Mesothelial cell of epicardium (in vitro differentiated cells): Measurements from ENCODE around the gene MARCHF3. TPM values are rescaled to one million over a fixed set of nuclear protein-coding genes. Genes with fewer than 3 reads are reported as not detected.

Source experiments
- DNase-seq, 2 experiments: peaks; one replicate each; pipeline ENCODE4 v3.0.0; 2021; ENCODE audit warnings: low spot score in 2 of 2; ENCODE audit not compliant: unreplicated experiment in 2 of 2
- H3K27ac Mint-ChIP-seq: 2 replicates; pipeline ENCODE4 v1.8.0; 2021; ENCODE audit warnings: mixed read lengths
- H3K27me3 Mint-ChIP-seq: 2 replicates; pipeline ENCODE4 v1.8.0; 2021; ENCODE audit warnings: low read depth, mixed read lengths
- H3K36me3 Mint-ChIP-seq: 2 replicates; pipeline ENCODE4 v1.8.0; 2021; ENCODE audit warnings: mixed read lengths
- H3K4me1 Mint-ChIP-seq: 2 replicates; pipeline ENCODE4 v1.8.0; 2021; ENCODE audit warnings: mixed read lengths
- H3K4me3 Mint-ChIP-seq: 2 replicates; pipeline ENCODE4 v1.8.0; 2021; ENCODE audit warnings: mild to moderate bottlenecking, moderate library complexity, mixed read lengths
- H3K9me3 Mint-ChIP-seq: 2 replicates; pipeline ENCODE4 v1.8.0; 2021; ENCODE audit warnings: mixed read lengths
- CTCF ChIP-seq: fragments of 200-600 bp; sonication (generic); IDR thresholded peaks from one replicate; pipeline ENCODE4 v1.5.0; 2021; ENCODE audit warnings: antibody characterized with exemption; ENCODE audit not compliant: unreplicated experiment
- total RNA-seq: library from RNA; stranded (reverse); gene quantifications from 3 replicates; pipeline ENCODE4 v1.2.1, GENCODE V29; 2021

MARCHF3 gene
- total RNA-seq, 1 donor from 2014 or later, result 9.4 TPM

GRCh38 chr5:126972062-126972895 is 58.1 kb downstream of the MARCHF3 start:
- TF ChIP-seq CTCF, result no peak
- Mint-ChIP-seq H3K27ac (no peak overlapping the region), H3K4me3 (no peak overlapping the region), H3K27me3 (no peaks in the 10 kb centered on the region), H3K4me1 (peaks cover 12% of the 10 kb centered on the region), H3K36me3 (no peaks in the 10 kb centered on the region), H3K9me3 (peaks cover 7% of the 10 kb centered on the region)
- DNase-seq, result no peak

GRCh38 chr5:126971455-126972031 is 58.8 kb downstream of the MARCHF3 start:
- no peak for DNase-seq
- Mint-ChIP-seq H3K9me3 (peaks cover 7% of the 10 kb centered on the region), H3K4me3 (no peak overlapping the region), H3K27ac (peak overlapping the region; percentile 73), H3K36me3 (no peaks in the 10 kb centered on the region), H3K4me1 (peaks cover 12% of the 10 kb centered on the region), H3K27me3 (no peaks in the 10 kb centered on the region)
- no peak for TF ChIP-seq CTCF

DNA sequence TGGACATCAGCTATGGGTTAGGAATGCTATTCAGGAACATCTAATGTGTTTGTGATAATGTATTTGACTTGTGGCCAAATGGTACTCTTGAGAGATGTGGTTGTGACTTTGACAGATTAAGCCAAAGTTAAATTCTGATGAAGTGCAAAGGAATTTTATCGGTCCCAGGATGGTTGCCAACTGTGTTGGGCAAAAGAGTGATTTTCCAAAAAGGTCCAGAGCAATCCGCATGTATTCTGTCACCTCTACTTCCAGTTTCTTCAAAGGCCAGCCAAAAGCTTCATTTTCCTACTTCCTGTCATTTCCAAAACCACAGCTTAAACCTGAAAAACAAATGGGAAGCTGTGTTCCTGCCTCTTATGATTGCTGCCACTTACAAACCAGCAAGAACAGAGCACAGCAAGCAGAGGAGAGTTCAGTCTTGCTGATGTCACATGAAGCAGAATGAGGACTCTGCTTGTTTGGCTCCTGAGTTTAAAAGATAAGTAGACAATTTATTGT is 59.8 kb downstream of the MARCHF3 start:
- H3K27ac Mint-ChIP-seq, result no peak overlapping the region
- H3K4me1 Mint-ChIP-seq, result peaks cover 12% of the 10 kb centered on the region
- DNase-seq, result no peak

GRCh38 chr5:126969548-126969947 is 60.8 kb downstream of the MARCHF3 start:
- TF ChIP-seq CTCF, result no peak
- H3K9me3 Mint-ChIP-seq, result peaks cover 7% of the 10 kb centered on the region

More for the DNA sequence above, 59.8 kb downstream of the MARCHF3 start:
- Mint-ChIP-seq H3K36me3 (no peaks in the 10 kb centered on the region), H3K9me3 (peaks cover 7% of the 10 kb centered on the region), H3K27me3 (no peaks in the 10 kb centered on the region), H3K4me3 (no peak overlapping the region)
- TF ChIP-seq CTCF, result no peak

GRCh38 chr5:126967808-126968466 is 62.4 kb downstream of the MARCHF3 start:
- Mint-ChIP-seq H3K4me1 (peaks cover 16% of the 10 kb centered on the region), H3K36me3 (no peaks in the 10 kb centered on the region), H3K27ac (no peak overlapping the region), H3K27me3 (no peaks in the 10 kb centered on the region), H3K4me3 (no peak overlapping the region), H3K9me3 (peaks cover 7% of the 10 kb centered on the region)
- no peak for TF ChIP-seq CTCF
- DNase-seq, result no peak

More at GRCh38 chr5:126969548-126969947, 60.8 kb downstream of the MARCHF3 start:
- DNase-seq, result no peak
- Mint-ChIP-seq H3K4me1 (peaks cover 16% of the 10 kb centered on the region), H3K36me3 (no peaks in the 10 kb centered on the region), H3K27ac (no peak overlapping the region), H3K27me3 (no peaks in the 10 kb centered on the region), H3K4me3 (no peak overlapping the region)
